H1 (cell line): ENCODE results near the gene MRC2. TPM values are rescaled to one million over a fixed set of nuclear protein-coding genes. Genes with fewer than 3 reads are reported as not detected.

Experiments
- CTCF ChIA-PET: fragments of 300-600 bp; sonication (Branson Sonifier 250); formaldehyde crosslinking; loops from one replicate; lab custom pipeline; 2021; ENCODE audit not compliant: partially characterized antibody; lab: Charles Lee
- POLR2A ChIA-PET: fragments of 300-600 bp; sonication (Branson Sonifier 250); formaldehyde crosslinking; loops from one replicate; lab custom pipeline; 2021; ENCODE audit warnings: inconsistent platforms; ENCODE audit not compliant: partially characterized antibody; lab: Charles Lee
- DNase-seq, 2 experiments: peaks; one replicate each; pipeline versions ENCODE4 v3.0.0 to v3.0.0-alpha.2; 2010 to 2022; ENCODE audit warnings: low spot score in 2 of 2, low read depth in 1 of 2, mixed read lengths in 1 of 2
- FAIRE-seq: peaks from 2 replicates; lab custom pipeline; 2011; peaks lifted over from hg19 to GRCh38; lab: Jason Lieb, UNC
- H2AFZ ChIP-seq: 2 replicates; pipeline ENCODE4 v1.8.1; 2012; ENCODE audit warnings: low read length, inconsistent platforms
- H2AK5ac ChIP-seq: 2 replicates; pipeline ENCODE4 v1.6.1; 2013; ENCODE audit warnings: low read depth, low read length
- H2BK120ac ChIP-seq: replicated peaks from 2 replicates; pipeline ENCODE3; 2013; ENCODE audit warnings: low read depth, low read length, inconsistent platforms
- H2BK12ac ChIP-seq: 2 replicates; pipeline ENCODE4 v1.6.1; 2013; ENCODE audit warnings: low read depth, low read length
- H2BK15ac ChIP-seq: 2 replicates; pipeline ENCODE4 v1.6.1; 2013; ENCODE audit warnings: low read length
- H2BK20ac ChIP-seq: 2 replicates; pipeline ENCODE4 v1.6.1; 2013; ENCODE audit warnings: low read length
- H2BK5ac ChIP-seq: 2 replicates; pipeline ENCODE4 v1.6.1; 2013; ENCODE audit warnings: low read depth, low read length
- H3K14ac ChIP-seq: 2 replicates; pipeline ENCODE4 v1.6.1; 2013; ENCODE audit warnings: inconsistent platforms; ENCODE audit not compliant: insufficient read length
- H3K18ac ChIP-seq: 2 replicates; pipeline ENCODE4 v1.6.1; 2013; ENCODE audit warnings: low read length; ENCODE audit errors: extremely low read depth
- H3K23ac ChIP-seq: 2 replicates; pipeline ENCODE4 v1.6.1; 2013; ENCODE audit warnings: inconsistent platforms; ENCODE audit not compliant: insufficient read length
- H3K23me2 ChIP-seq: 2 replicates; pipeline ENCODE4 v1.6.1; 2013; ENCODE audit warnings: low read depth, low read length
- H3K27ac ChIP-seq: 2 replicates; pipeline ENCODE4 v1.6.1; 2011; ENCODE audit warnings: low read depth, low read length, inconsistent platforms
- H3K27me3 ChIP-seq, 4 experiments: replicated peaks in 1 of 4; 1 replicate in 1 of 4; 2 replicates in 3 of 4; pipeline versions ENCODE4 v1.6.1 to v1.8.1; 2011 to 2013; ENCODE audit warnings: low read length in 3 of 4, mild to moderate bottlenecking in 3 of 4, inconsistent platforms in 2 of 4, mixed read lengths in 2 of 4, moderate library complexity in 1 of 4; ENCODE audit not compliant: control insufficient read depth in 3 of 4, insufficient read depth in 3 of 4; ENCODE audit errors: extremely low read depth in 1 of 4
- H3K36me3 ChIP-seq, 4 experiments: 2 replicates each; pipeline versions ENCODE4 v1.6.1 to v1.8.1; 2011 to 2013; ENCODE audit warnings: mild to moderate bottlenecking in 4 of 4, low read length in 3 of 4, moderate library complexity in 2 of 4, control low read depth in 1 of 4, inconsistent platforms in 1 of 4; ENCODE audit not compliant: insufficient read depth in 4 of 4, control insufficient read depth in 2 of 4
- H3K4ac ChIP-seq: replicated peaks from 2 replicates; pipeline ENCODE3; 2013; ENCODE audit warnings: low read length, low read depth, mixed read lengths, inconsistent platforms; ENCODE audit not compliant: insufficient read length
- H3K4me1 ChIP-seq, 4 experiments: replicated peaks in 1 of 4; 1 replicate in 1 of 4; 2 replicates in 3 of 4; pipeline versions ENCODE4 v1.6.1 to v1.8.1; 2011 to 2013; ENCODE audit warnings: low read length in 3 of 4, inconsistent platforms in 2 of 4, mixed read lengths in 1 of 4; ENCODE audit not compliant: insufficient read depth in 4 of 4, control insufficient read depth in 3 of 4
- H3K4me2 ChIP-seq, 2 experiments: 2 replicates each; pipeline versions ENCODE4 v1.6.1 to v1.8.1; 2011 to 2013; ENCODE audit warnings: low read depth in 2 of 2, low read length in 2 of 2, control low read depth in 1 of 2, inconsistent platforms in 1 of 2, mild to moderate bottlenecking in 1 of 2; ENCODE audit not compliant: insufficient read depth in 1 of 2
- H3K4me3 ChIP-seq, 4 experiments: fragments of 200-600, 300-600 bp in 1 of 4; sonication (generic), shearing (Covaris generic), sonication (Bioruptor Twin) in 1 of 4; 2 replicates each; pipeline versions ENCODE4 v1.5.1 to v1.8.1; 2011 to 2016; ENCODE audit warnings: low read length in 4 of 4, low read depth in 3 of 4, control low read depth in 2 of 4, inconsistent platforms in 2 of 4, mild to moderate bottlenecking in 2 of 4, mixed read lengths in 1 of 4, moderate library complexity in 1 of 4; ENCODE audit not compliant: insufficient read depth in 2 of 4; ENCODE audit errors: extremely low read depth in 1 of 4
- H3K56ac ChIP-seq: replicated peaks from 2 replicates; pipeline ENCODE3; 2013; ENCODE audit warnings: low read depth, mild to moderate bottlenecking, mixed read lengths, low read length, inconsistent platforms; ENCODE audit not compliant: insufficient read length
- H3K79me1 ChIP-seq: 2 replicates; pipeline ENCODE4 v1.6.1; 2013; ENCODE audit warnings: low read depth, low read length, control low read depth
- H3K79me2 ChIP-seq, 2 experiments: 2 replicates each; pipeline versions ENCODE4 v1.6.1 to v1.8.1; 2012 to 2013; ENCODE audit warnings: low read length in 2 of 2, mild to moderate bottlenecking in 2 of 2, inconsistent platforms in 1 of 2; ENCODE audit not compliant: insufficient read depth in 2 of 2, control insufficient read depth in 1 of 2
- H3K9ac ChIP-seq, 4 experiments: replicated peaks in 1 of 4; 1 replicate in 1 of 4; 2 replicates in 3 of 4; pipeline versions ENCODE4 v1.6.1 to v1.8.1; 2011 to 2013; ENCODE audit warnings: low read depth in 3 of 4, low read length in 3 of 4, control low read depth in 2 of 4, mild to moderate bottlenecking in 2 of 4, moderate library complexity in 2 of 4, inconsistent platforms in 1 of 4; ENCODE audit errors: extremely low read depth in 1 of 4
- H3K9me3 ChIP-seq, 2 experiments: 2 replicates each; pipeline versions ENCODE4 v1.6.1 to v1.8.1; 2012 to 2013; ENCODE audit warnings: mild to moderate bottlenecking in 2 of 2, moderate library complexity in 2 of 2, control low read depth in 1 of 2, inconsistent platforms in 1 of 2, low read depth in 1 of 2, low read length in 1 of 2, mixed read lengths in 1 of 2; ENCODE audit not compliant: insufficient read depth in 2 of 2
- H4K20me1 ChIP-seq, 2 experiments: replicated peaks in 1 of 2; 2 replicates each; pipeline versions ENCODE3 to v1.8.1; 2011 to 2013; ENCODE audit warnings: inconsistent platforms in 2 of 2, low read length in 2 of 2, mild to moderate bottlenecking in 1 of 2; ENCODE audit not compliant: insufficient read depth in 2 of 2, control insufficient read depth in 1 of 2
- H4K5ac ChIP-seq: 2 replicates; pipeline ENCODE4 v1.6.1; 2013; ENCODE audit warnings: low read length, low read depth, mixed read lengths, inconsistent platforms; ENCODE audit not compliant: insufficient read length
- H4K8ac ChIP-seq: 2 replicates; pipeline ENCODE4 v1.8.0; 2013; ENCODE audit warnings: mild to moderate bottlenecking, moderate library complexity, low read length, inconsistent platforms; ENCODE audit not compliant: insufficient read depth; ENCODE audit errors: extremely low read depth
- H4K91ac ChIP-seq: replicated peaks from 2 replicates; pipeline ENCODE3; 2013; ENCODE audit warnings: low read length, mixed read lengths, inconsistent platforms; ENCODE audit not compliant: insufficient read length
- KDM1A ChIP-seq: fragments of 200-600, 300-600 bp; sonication (generic); IDR thresholded peaks from 2 replicates; pipeline ENCODE4 v1.7.1; 2016; ENCODE audit warnings: mild to moderate bottlenecking, low read length, borderline replicate concordance
- NRF1 ChIP-seq: IDR thresholded peaks from 2 replicates; pipeline ENCODE4 v1.6.1; 2011; ENCODE audit warnings: mild to moderate bottlenecking, low read depth, low read length, improper control_type of control experiment
- RAD21 ChIP-seq, 2 experiments: IDR thresholded peaks in 1 of 2; conservative IDR thresholded peaks in 1 of 2; 2 replicates each; pipeline ENCODE4 v1.6.1; 2011; ENCODE audit warnings: low read depth in 2 of 2, low read length in 2 of 2, improper control_type of control experiment in 1 of 2, inconsistent platforms in 1 of 2, mild to moderate bottlenecking in 1 of 2, moderate library complexity in 1 of 2
- WGBS, 2 experiments: shearing (Covaris generic) in 1 of 2; methylation state at CpG; one replicate each; pipeline versions ENCODE4 v1.1.6 to v1.1.7; 2013 to 2015; ENCODE audit warnings: low lambda C conversion rate in 2 of 2, mixed read lengths in 2 of 2, inconsistent platforms in 1 of 2, low coverage in 1 of 2, missing lambda C conversion rate in 1 of 2; ENCODE audit not compliant: insufficient replicate concordance in 2 of 2, insufficient coverage in 1 of 2, insufficient read length in 1 of 2; ENCODE audit errors: extremely low coverage in 1 of 2, missing lambda C conversion rate in 1 of 2; 5-methylcytosine and 5-hydroxymethylcytosine counted together
- polyA plus RNA-seq, 7 experiments: library from polyadenylated mRNA; depleted of rRNA in 3 of 7; stranded (reverse) in 5 of 7; unstranded in 2 of 7; fragments of >200 nt in 5 of 7; fragments of 200-250 nt in 2 of 7; gene quantifications; 1 replicate in 5 of 7; 2 replicates in 1 of 7; 4 replicates in 1 of 7; pipeline versions ENCODE4 v1.2.1 to v1.2.3, GENCODE V29; 2011 to 2013; ENCODE audit warnings: missing spikeins in 2 of 7, mixed read lengths in 2 of 7
- total RNA-seq: library from RNA; stranded (reverse); fragmentation: NEBNext Ultra II Directional; extraction: Animal tissue kit (Norgen Biotek cat#: 25700); gene quantifications from 2 replicates; pipeline ENCODE4 v1.2.1, GENCODE V29; 2021
- TF ChIP-seq, protein P1 (sequence below), 3 experiments: IDR thresholded peaks; 1 replicate in 2 of 3; 2 replicates in 1 of 3; pipeline versions ENCODE4 v1.5.1 to v1.6.1; 2011; ENCODE audit warnings: low read length in 3 of 3, mild to moderate bottlenecking in 3 of 3, inconsistent platforms in 2 of 3, low read depth in 1 of 3, moderate library complexity in 1 of 3; ENCODE audit not compliant: insufficient read depth in 1 of 3; ENCODE audit errors: control extremely low read depth in 1 of 3

MRC2 gene
- total and polyA plus RNA-seq, 2 of the 8 experiments (the other 6 are each of a cell fraction or from before 2014, with no cell fraction given), result 7.0 to 24.2 TPM

GRCh38 chr17:62727916-62728672, 100.6 kb downstream of the MRC2 start:
- ChIA-PET POLR2A (interaction anchor here (0.6 to 0.7 kb wide), 2 partner anchors 50 to 127 kb away, joined by 3 to 4 read pairs; no protein-coding TSS in a partner anchor), CTCF (interaction anchor here (0.6 to 1.6 kb wide), 17 partner anchors 9 to 786 kb away, joined by 3 to 7 read pairs (median 3); no protein-coding TSS in a partner anchor)
- no peak overlapping the region for H2BK12ac ChIP-seq
- no peaks in the 10 kb centered on the region for H4K20me1 ChIP-seq
- no peak overlapping the region for H3K18ac ChIP-seq
- no peak overlapping the region for H3K4me2 ChIP-seq
- no peaks in the 10 kb centered on the region for H3K27me3 ChIP-seq
- 80% methylated on average over 6 of the region's 6 CpGs; no CpG with 5 or more reads in 1 of the 2 experiments for WGBS, 2 experiments
- H2BK5ac ChIP-seq, result no peak overlapping the region
- no peak overlapping the region; the same call in 1 of the 2 replicates for H4K8ac ChIP-seq
- no peak overlapping the region for H3K27ac ChIP-seq
- no peak overlapping the region for H2AFZ ChIP-seq
- H2BK20ac ChIP-seq, result no peak overlapping the region
- H3K79me2 ChIP-seq, result no peaks in the 10 kb centered on the region
- H3K23me2 ChIP-seq, result no peaks in the 10 kb centered on the region
- no peak overlapping the region for H4K5ac ChIP-seq
- H3K4me3 ChIP-seq, result no peak overlapping the region
- no peak overlapping the region for H2BK120ac ChIP-seq
- H3K9ac ChIP-seq, result no peak overlapping the region
- H3K56ac ChIP-seq, result no peak overlapping the region
- no peak overlapping the region for H2BK15ac ChIP-seq
- H2AK5ac ChIP-seq, result no peak overlapping the region
- DNase-seq (no peak), FAIRE-seq (no peak)
- H3K36me3 ChIP-seq, result no peaks in the 10 kb centered on the region
- H3K9me3 ChIP-seq, result peaks cover 0 to 4% of the 10 kb centered on the region in 2 experiments; a peak in 1 of 4 replicates
- H3K4ac ChIP-seq, result no peak overlapping the region
- H4K91ac ChIP-seq, result no peak overlapping the region
- H3K23ac ChIP-seq, result no peak overlapping the region
- no peak overlapping the region for H3K14ac ChIP-seq
- peaks cover 0 to 6% (median 1%) of the 10 kb centered on the region in 4 experiments; a peak in 4 of 7 replicates for H3K4me1 ChIP-seq
- no peaks in the 10 kb centered on the region for H3K79me1 ChIP-seq
- TF ChIP-seq, protein P1, sequence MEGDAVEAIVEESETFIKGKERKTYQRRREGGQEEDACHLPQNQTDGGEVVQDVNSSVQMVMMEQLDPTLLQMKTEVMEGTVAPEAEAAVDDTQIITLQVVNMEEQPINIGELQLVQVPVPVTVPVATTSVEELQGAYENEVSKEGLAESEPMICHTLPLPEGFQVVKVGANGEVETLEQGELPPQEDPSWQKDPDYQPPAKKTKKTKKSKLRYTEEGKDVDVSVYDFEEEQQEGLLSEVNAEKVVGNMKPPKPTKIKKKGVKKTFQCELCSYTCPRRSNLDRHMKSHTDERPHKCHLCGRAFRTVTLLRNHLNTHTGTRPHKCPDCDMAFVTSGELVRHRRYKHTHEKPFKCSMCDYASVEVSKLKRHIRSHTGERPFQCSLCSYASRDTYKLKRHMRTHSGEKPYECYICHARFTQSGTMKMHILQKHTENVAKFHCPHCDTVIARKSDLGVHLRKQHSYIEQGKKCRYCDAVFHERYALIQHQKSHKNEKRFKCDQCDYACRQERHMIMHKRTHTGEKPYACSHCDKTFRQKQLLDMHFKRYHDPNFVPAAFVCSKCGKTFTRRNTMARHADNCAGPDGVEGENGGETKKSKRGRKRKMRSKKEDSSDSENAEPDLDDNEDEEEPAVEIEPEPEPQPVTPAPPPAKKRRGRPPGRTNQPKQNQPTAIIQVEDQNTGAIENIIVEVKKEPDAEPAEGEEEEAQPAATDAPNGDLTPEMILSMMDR (IDR thresholded peaks at IDR 0.05; ENCODE audit: control extremely low read depth in 1 of 3, insufficient read depth in 1 of 3, low read depth in 1 of 3, low read length in 3 of 3), result peak; percentile 19 to 39 (median 21); a peak in 3 of 4 replicates
- TF ChIP-seq NRF1 (no peak), KDM1A (peak; percentile 97), RAD21 (IDR thresholded peaks at IDR 0.05 in 1 of 2, conservative IDR thresholded peaks at IDR 0.05 in 1 of 2; ENCODE audit: low read depth in 2 of 2, low read length in 2 of 2) (peak; percentile 33 to 55; a peak in 3 of 4 replicates)
